NT2/D1 (cell line): ENCODE results near the gene TMC4.

ENCODE experiments used
- SUZ12 ChIP-seq: IDR thresholded peaks from 2 replicates; pipeline ENCODE4 v1.6.1; 2011; ENCODE audit not compliant: insufficient read length, insufficient read depth; ENCODE audit errors: extremely low read depth
- YY1 ChIP-seq: IDR thresholded peaks from 2 replicates; pipeline ENCODE4 v1.6.1; 2011; ENCODE audit not compliant: insufficient read length, insufficient read depth
- ZNF274 ChIP-seq: IDR thresholded peaks from 2 replicates; pipeline ENCODE4 v1.6.1; 2011; ENCODE audit warnings: mild to moderate bottlenecking, low read depth, low read length

DNA sequence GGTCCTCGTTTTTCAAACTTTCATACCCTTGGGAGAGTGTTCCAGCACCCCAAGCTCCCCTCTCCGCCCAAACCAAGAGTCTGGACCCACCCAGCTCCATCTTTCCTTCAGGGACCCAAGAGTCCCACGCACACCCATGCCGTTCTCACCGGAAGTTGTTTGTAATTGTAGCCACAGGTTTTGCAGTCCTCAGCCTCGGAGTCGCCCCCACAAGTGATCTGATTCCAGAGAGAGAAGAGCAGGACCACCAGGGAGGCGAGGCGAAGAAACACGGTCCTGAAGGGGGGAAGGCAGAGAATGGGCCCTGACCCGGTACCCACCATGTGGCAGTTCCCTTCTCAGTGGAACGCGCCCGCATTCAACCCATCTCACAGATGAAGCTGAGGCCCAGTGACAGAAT is 10.1 kb downstream of the TMC4 start:
- no peak for TF ChIP-seq YY1
- no peak for TF ChIP-seq ZNF274
- no peak for TF ChIP-seq SUZ12
